Ishikawa (cell line): Measurements from ENCODE around the gene STMP1.

Experiments
- CEBPB ChIP-seq: IDR thresholded peaks from 2 replicates; pipeline ENCODE4 v1.6.1; 2012
- CREB1 ChIP-seq: IDR thresholded peaks from 2 replicates; pipeline ENCODE4 v1.6.1; 2012; ENCODE audit warnings: low read depth
- EGR1 ChIP-seq: IDR thresholded peaks from 2 replicates; pipeline ENCODE4 v1.6.1; 2012
- EP300 ChIP-seq: IDR thresholded peaks from 2 replicates; pipeline ENCODE4 v1.6.1; 2012; ENCODE audit warnings: borderline replicate concordance
- FOXM1 ChIP-seq: IDR thresholded peaks from 2 replicates; pipeline ENCODE4 v1.6.1; 2012; ENCODE audit warnings: low read depth, borderline replicate concordance
- NFIC ChIP-seq: IDR thresholded peaks from 2 replicates; pipeline ENCODE4 v1.6.1; 2012
- RAD21 ChIP-seq: IDR thresholded peaks from 2 replicates; pipeline ENCODE4 v1.6.1; 2012; ENCODE audit warnings: low read depth
- TAF1 ChIP-seq: IDR thresholded peaks from 2 replicates; pipeline ENCODE4 v1.6.1; 2012; ENCODE audit warnings: low read depth, mild to moderate bottlenecking
- TCF12 ChIP-seq: IDR thresholded peaks from 2 replicates; pipeline ENCODE4 v1.6.1; 2012; ENCODE audit warnings: low read depth
- TEAD4 ChIP-seq: IDR thresholded peaks from 2 replicates; pipeline ENCODE4 v1.6.1; 2012
- YY1 ChIP-seq: IDR thresholded peaks from 2 replicates; pipeline ENCODE4 v1.6.1; 2012; ENCODE audit warnings: low read depth
- ZBTB7A ChIP-seq: IDR thresholded peaks from 2 replicates; pipeline ENCODE4 v1.6.1; 2012; ENCODE audit warnings: low read depth
- TF ChIP-seq, protein P1 (sequence below): IDR thresholded peaks from 2 replicates; pipeline ENCODE4 v1.6.1; 2012
- TF ChIP-seq, protein P2 (sequence below): IDR thresholded peaks from 2 replicates; pipeline ENCODE4 v1.6.1; 2012; ENCODE audit warnings: low read depth, mild to moderate bottlenecking
- TF ChIP-seq, protein P3 (sequence below): IDR thresholded peaks from 2 replicates; pipeline ENCODE4 v1.6.1; 2012

The STMP1 gene

DNA sequence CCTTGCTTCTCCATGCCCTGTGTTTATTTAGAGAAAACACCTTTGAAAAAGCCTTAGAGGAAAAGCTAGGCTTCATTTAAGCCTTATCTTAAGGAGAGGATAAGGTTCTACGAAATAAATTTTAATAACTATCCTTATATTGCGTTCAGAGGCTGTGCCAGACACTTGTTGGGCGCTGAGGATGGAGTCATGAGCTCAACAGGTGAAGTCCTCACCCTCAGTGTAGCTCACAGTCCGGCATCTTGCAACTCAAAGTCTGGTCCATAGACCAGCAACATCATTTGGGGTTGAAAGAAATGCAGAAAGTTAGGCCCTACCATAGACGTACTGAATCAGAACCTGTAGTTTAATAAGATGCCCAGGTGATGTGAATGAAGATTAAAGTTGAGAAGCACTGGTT, 3.8 kb upstream of the STMP1 start:
- TF ChIP-seq RAD21 (no peak), TCF12 (no peak), FOXM1 (no peak), YY1 (no peak), EGR1 (no peak)
- TF ChIP-seq, protein P1, sequence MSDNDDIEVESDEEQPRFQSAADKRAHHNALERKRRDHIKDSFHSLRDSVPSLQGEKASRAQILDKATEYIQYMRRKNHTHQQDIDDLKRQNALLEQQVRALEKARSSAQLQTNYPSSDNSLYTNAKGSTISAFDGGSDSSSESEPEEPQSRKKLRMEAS = no peak

DNA sequence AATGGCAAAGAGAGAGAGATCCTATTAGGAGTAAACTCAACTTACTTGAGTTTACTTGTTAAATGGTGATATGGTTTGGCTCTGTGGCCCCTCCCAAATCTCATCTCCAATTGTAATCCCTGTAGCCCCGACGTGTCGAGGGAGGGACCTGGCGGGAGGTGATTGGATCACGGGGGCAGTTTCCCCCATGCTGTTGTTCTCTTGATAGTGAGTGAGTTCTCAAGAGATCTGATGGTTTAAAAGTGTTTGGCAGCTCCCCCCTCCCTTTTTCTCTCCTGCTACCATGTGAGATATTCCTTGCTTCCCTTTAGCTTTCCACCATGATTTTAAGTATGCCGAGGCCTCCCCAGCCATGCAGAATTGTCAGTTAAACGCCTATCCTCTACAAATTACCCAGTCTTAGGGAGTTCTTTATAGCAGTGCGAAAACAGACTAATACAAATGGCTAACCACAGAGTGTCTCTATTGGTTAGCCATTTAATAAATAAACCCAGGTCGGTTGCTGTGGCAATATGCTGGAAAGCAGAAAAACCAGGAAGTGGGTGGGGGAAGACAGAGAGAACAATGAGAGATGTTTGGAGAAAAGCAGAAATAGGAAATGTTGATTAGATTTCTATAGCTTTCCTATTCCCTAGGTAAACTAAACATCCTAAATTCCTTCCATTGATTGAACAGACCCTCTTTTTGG, 3.0 kb upstream of the STMP1 start:
- TF ChIP-seq NFIC = no peak
- TF ChIP-seq, protein P2, sequence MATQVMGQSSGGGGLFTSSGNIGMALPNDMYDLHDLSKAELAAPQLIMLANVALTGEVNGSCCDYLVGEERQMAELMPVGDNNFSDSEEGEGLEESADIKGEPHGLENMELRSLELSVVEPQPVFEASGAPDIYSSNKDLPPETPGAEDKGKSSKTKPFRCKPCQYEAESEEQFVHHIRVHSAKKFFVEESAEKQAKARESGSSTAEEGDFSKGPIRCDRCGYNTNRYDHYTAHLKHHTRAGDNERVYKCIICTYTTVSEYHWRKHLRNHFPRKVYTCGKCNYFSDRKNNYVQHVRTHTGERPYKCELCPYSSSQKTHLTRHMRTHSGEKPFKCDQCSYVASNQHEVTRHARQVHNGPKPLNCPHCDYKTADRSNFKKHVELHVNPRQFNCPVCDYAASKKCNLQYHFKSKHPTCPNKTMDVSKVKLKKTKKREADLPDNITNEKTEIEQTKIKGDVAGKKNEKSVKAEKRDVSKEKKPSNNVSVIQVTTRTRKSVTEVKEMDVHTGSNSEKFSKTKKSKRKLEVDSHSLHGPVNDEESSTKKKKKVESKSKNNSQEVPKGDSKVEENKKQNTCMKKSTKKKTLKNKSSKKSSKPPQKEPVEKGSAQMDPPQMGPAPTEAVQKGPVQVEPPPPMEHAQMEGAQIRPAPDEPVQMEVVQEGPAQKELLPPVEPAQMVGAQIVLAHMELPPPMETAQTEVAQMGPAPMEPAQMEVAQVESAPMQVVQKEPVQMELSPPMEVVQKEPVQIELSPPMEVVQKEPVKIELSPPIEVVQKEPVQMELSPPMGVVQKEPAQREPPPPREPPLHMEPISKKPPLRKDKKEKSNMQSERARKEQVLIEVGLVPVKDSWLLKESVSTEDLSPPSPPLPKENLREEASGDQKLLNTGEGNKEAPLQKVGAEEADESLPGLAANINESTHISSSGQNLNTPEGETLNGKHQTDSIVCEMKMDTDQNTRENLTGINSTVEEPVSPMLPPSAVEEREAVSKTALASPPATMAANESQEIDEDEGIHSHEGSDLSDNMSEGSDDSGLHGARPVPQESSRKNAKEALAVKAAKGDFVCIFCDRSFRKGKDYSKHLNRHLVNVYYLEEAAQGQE = no peak
- TF ChIP-seq YY1 = no peak
- no peak for TF ChIP-seq TCF12
- TF ChIP-seq, protein P1 = no peak
- no peak for TF ChIP-seq TAF1
- TF ChIP-seq RAD21 = no peak
- TF ChIP-seq CEBPB = no peak
- no peak for TF ChIP-seq CREB1
- no peak for TF ChIP-seq ZBTB7A
- no peak for TF ChIP-seq FOXM1

DNA sequence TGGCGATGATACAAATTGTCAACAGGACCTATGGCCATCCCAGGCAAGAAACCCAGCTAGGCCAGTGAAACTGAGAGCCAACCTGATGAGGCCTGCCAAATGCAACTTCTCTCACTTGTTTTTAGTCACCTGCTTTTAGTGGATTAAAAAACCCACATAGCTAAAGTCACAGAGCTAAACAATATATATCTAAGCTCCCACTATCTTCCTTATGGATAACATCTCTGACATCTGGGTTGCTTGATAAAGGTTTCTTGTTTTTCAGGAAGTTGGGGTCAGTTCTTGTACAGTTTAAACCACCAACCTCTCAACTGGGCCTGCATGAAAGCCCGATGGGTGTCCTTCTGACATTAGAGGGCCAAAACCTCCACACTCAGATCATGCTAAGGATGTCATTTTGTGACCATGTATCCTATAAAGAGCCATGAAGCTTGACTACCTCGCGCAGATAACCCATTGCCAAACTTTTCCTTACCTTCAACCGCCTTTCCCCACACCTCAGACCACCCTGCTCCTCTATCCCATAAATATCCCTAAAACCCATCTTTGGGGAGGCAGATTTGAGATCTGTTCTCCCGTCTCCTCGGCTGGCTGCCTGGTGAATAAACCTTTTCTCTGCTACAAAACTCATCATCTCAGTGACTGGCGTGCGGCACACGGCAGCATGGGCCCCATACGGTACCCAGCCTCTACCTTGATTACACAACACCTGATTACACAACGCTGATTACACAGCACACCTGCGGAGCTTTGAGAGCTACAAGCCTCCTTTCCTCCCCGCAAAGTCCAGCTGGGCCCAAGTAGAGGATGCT, 797 bp upstream of the STMP1 start:
- TF ChIP-seq ZBTB7A (no peak), CEBPB (peak; percentile 86), CREB1 (no peak), EP300 (no peak)

DNA sequence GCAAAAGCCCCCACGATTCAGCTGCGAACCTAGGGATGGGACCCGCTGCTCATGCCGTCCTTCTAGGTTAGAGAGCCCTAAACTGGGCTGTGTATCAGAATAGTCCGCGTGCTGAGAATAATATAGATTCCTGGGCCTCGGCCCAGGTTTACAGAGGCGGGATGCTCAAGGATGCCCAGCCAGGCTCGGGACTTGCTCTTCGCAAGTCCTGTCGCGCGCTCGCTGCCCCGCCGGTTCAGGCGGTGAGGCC, 266 bp upstream of the STMP1 start:
- TF ChIP-seq CEBPB = no peak
- TF ChIP-seq EGR1 = no peak
- TF ChIP-seq, protein P2 = no peak
- TF ChIP-seq YY1 = no peak
- no peak for TF ChIP-seq RAD21
- no peak for TF ChIP-seq ZBTB7A
- TF ChIP-seq, protein P1 = no peak
- no peak for TF ChIP-seq CREB1
- TF ChIP-seq EP300 = no peak

DNA sequence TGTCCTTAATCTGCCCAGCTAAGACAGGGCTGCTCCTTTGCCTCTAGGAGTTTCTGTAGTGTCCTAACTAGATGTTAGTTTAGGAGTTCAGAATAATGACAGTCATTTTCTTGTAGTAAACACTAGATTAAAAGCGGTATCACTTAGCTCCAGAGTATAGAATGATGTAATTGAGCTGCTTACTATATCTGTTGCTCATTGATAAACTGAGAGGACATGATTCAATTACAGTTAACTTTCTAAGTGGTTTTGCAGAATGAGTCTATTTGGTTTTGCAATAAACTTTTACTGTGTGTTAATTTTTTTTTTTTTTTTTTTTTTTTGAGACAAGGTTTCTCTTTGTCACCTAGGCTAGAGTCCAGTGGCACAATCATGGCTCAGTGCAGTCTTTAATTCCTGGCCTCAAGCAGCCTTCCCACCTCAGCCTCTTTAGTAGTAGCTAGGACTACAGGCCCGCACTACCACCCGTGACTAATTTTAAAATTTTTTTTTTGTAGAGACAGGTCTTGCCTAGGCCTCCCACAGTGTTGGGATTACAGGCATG, 1.8 kb downstream of the STMP1 start:
- TF ChIP-seq FOXM1 (no peak), CEBPB (no peak), EGR1 (no peak), NFIC (no peak), CREB1 (no peak), EP300 (no peak), TAF1 (no peak), TCF12 (no peak), YY1 (no peak)
- TF ChIP-seq, protein P1 = no peak

DNA sequence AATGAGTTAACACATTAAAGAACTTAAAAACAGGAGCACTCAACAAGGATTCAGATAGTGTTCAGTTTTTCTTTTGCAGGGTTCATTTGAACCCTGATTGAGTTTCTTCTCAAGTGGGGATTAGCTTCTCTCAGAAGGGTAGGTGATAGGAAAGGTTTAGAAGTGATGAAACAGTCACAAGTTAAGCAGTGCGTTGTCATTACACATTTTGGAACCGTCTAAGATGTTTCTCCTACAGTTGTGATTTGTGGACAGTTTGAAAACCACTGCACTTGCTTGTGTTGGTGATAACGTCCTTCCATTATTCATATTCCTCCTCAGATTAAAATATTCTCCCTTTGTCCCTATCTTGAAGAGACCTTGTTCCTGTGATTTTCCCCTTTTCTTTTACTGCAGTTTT, 2.7 kb downstream of the STMP1 start:
- no peak for TF ChIP-seq YY1

DNA sequence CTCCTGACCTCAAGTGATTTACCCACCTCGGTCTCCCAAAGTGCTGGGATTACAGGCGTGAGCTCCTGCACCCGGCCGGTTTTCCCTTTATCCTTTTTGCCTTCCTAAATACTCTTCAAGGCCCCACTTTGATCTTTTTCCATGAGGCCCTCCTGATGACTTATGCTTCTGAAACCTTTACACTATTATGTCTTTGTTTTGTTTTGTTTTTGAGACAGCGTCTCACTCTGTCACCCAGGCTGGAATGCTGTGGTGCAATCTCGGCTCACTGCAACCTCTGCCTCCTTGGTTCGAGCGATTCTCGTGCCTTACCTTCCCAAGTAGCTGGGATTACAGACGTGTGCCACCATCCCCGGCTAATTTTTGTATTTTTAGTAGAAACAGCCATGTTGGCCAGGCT, 3.8 kb downstream of the STMP1 start:
- TF ChIP-seq, protein P2 = no peak
- TF ChIP-seq, protein P3, sequence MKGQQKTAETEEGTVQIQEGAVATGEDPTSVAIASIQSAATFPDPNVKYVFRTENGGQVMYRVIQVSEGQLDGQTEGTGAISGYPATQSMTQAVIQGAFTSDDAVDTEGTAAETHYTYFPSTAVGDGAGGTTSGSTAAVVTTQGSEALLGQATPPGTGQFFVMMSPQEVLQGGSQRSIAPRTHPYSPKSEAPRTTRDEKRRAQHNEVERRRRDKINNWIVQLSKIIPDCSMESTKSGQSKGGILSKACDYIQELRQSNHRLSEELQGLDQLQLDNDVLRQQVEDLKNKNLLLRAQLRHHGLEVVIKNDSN = no peak
- TF ChIP-seq TAF1 (no peak), YY1 (no peak), TCF12 (no peak), ZBTB7A (no peak), EGR1 (no peak), RAD21 (no peak), TEAD4 (no peak), EP300 (no peak), FOXM1 (no peak), CREB1 (no peak), NFIC (no peak), CEBPB (no peak)
- TF ChIP-seq, protein P1 = no peak
